ENCODE measurements around the gene ALKBH4.
"Not testable (repeated sequence)": the region's sequence is repeated elsewhere in the genome, so short reads cannot be mapped to it uniquely, and the experiment has no call there.

ALKBH4 gene, protein sequence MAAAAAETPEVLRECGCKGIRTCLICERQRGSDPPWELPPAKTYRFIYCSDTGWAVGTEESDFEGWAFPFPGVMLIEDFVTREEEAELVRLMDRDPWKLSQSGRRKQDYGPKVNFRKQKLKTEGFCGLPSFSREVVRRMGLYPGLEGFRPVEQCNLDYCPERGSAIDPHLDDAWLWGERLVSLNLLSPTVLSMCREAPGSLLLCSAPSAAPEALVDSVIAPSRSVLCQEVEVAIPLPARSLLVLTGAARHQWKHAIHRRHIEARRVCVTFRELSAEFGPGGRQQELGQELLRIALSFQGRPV

DNA sequence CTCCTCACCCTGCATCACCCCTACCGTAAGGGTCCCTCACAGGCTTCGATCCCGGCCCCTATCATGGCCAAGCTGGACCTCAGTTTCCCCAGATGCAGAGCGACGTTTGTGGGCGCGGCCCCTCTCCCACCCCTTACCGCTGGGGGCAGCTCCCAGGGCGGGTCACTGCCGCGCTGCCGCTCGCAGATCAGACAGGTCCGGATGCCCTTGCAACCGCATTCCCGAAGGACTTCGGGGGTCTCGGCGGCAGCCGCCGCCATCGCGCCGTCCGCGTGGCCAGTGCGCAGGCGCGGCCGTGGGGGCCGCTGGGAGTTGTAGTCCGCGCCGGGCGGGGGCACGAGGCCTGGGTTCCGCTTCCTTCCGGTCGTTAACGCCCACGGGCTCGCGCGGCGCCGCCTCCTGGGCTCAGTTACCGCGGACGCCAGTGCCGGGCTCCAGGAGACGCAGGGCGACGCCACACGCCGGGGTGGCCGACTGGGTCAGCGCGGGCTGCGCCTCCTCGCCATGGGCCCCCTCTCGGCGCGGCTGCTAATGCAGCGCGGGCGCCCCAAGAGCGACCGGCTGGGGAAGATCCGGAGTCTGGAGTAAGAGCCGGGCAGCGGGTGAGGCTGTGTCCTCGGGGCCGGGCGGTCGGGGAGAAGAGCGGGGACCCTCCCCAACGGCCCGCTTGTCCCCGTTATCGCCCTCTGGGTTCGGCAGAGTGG lies at the start of gene ALKBH4, which contains the start of gene LRWD1:
TSS of gene ALKBH4 (minus strand) at position 287 of the 704 bp plus-strand sequence. CDS start at position 260, 27 bp downstream.
TSS of gene LRWD1 (plus strand) at position 408 of the 704 bp plus-strand sequence. CDS start at position 505, 97 bp downstream.
- ATAC-seq (replicated peaks; ENCODE audit: extremely low read depth, poor library complexity, severe bottlenecking): peak; percentile 96
- H3K9me3 Mint-ChIP-seq: no peaks in the 10 kb centered on the region

DNA sequence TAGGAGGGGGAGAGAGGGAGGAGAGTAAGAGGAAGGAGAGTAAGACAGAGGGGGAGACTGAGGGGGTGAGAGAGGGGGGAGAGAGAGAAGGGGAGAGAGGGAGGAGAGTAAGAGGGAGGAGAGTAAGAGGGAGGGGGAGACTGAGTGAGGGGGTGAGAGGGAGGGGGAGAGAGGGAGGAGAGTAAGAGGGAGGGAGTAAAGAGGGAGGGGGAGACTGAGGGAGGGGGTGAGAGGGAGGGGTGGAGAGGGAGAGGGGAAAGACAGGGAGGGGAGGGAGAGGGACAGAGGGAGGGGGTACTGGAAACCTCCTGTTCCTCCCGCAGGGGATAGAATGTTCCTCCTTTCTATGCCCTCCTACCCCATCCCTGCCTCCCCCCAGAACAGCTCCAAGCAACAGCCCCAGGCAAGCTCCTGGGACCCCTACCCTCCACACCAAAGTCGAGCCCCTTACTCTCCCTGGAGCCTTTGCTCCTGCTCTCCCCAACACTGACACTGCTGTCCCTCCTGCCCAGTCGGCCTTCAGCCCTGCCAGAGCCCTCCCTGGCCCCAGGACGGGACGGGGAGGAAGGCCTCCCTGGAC lies 48.1 kb upstream of the ALKBH4 start:
- H3K4me3 Mint-ChIP-seq: peak overlapping the region; percentile 23
- peak in 1 of 2 donors; percentile 12 for DNase-seq (ENCODE audit: low spot score in 2 of 2)

More for the DNA sequence above, at the start of gene ALKBH4, which contains the start of gene LRWD1:
- H3K4me3 Mint-ChIP-seq: peak within 1 kb of the TSS; percentile 85
- peak within 1 kb of the TSS; percentile 85 for H3K27ac Mint-ChIP-seq (ENCODE audit: low read depth)
- no peaks in the 10 kb centered on the region for H3K27me3 Mint-ChIP-seq
- H3K36me3 Mint-ChIP-seq (ENCODE audit: insufficient read depth): peaks cover 27% of the 10 kb centered on the region
- peaks cover 37% of the 10 kb centered on the region for H3K4me1 Mint-ChIP-seq
- DNase-seq (ENCODE audit: low spot score in 2 of 2): peak; percentile 87

DNA sequence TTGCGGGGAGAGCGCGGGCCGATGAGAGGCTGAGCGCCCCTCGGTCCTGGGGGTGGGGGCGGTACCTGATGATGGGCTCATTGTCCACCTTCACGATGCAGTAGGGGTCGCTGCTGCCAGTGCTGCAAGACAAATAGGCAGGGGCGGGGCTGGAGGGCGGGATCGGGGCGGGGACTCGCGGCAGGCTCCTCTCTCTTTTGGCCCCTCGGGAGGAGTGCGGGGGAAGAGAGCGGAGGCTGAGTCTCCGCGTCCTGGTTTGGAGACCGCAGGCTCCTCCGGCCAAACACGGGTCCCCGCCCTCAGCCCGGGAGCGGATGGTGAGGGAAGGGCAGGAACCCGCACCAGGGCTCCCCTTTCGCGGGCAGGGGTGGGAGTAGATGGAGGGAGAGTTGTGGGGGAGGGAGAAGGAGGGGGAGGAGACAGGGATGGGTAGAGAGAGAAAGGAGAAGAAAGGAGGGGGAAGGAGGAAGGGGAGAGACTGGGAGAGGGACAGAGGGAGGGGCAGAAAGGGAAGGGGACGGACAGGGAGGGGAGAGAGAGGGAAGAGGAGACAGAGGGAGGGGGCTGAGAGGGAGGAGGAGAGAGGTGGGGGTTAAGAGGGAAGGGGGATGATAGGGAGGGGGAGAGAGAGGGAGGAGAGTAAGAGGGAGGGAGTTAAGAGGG lies 47.3 kb upstream of the ALKBH4 start:
- H3K4me3 Mint-ChIP-seq: peak overlapping the region; percentile 23

More for the DNA sequence above, 48.1 kb upstream of the ALKBH4 start:
- not testable (repeated sequence) for ATAC-seq (replicated peaks; ENCODE audit: extremely low read depth, poor library complexity, severe bottlenecking); H3K36me3 Mint-ChIP-seq (ENCODE audit: insufficient read depth); H3K9me3 Mint-ChIP-seq; H3K4me1 Mint-ChIP-seq; H3K27me3 Mint-ChIP-seq
- H3K27ac Mint-ChIP-seq (ENCODE audit: low read depth): peak overlapping the region; percentile 19

DNA sequence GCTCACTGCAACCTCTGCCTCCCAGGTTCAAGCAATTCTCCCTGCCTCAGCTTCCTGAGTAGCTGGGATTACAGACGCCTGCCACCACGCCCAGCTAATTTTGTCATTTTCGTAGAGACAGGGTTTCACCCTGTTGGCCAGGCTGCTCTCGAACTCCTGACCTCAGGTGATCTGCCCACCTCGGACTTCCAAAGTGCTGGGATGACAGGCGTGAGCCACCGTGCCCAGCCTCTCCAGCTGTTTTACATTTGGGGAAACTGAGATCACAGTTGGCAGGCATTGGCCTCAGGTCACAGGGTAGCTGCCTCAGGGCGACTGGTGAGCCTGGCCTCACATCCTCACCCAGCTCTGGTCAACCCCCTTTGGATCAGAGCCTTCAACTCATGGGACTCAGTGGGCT lies 45.9 kb upstream of the ALKBH4 start:
- peak in 1 of 2 donors; percentile 8 for DNase-seq (ENCODE audit: low spot score in 2 of 2)
- H3K4me1 Mint-ChIP-seq: not testable (repeated sequence)

More for the DNA sequence above, 47.3 kb upstream of the ALKBH4 start:
- not testable (repeated sequence) for DNase-seq (ENCODE audit: low spot score in 2 of 2); H3K4me1 Mint-ChIP-seq; H3K36me3 Mint-ChIP-seq (ENCODE audit: insufficient read depth); H3K27me3 Mint-ChIP-seq; H3K27ac Mint-ChIP-seq (ENCODE audit: low read depth); H3K9me3 Mint-ChIP-seq
- ATAC-seq (replicated peaks; ENCODE audit: extremely low read depth, poor library complexity, severe bottlenecking): peak; percentile 57

DNA sequence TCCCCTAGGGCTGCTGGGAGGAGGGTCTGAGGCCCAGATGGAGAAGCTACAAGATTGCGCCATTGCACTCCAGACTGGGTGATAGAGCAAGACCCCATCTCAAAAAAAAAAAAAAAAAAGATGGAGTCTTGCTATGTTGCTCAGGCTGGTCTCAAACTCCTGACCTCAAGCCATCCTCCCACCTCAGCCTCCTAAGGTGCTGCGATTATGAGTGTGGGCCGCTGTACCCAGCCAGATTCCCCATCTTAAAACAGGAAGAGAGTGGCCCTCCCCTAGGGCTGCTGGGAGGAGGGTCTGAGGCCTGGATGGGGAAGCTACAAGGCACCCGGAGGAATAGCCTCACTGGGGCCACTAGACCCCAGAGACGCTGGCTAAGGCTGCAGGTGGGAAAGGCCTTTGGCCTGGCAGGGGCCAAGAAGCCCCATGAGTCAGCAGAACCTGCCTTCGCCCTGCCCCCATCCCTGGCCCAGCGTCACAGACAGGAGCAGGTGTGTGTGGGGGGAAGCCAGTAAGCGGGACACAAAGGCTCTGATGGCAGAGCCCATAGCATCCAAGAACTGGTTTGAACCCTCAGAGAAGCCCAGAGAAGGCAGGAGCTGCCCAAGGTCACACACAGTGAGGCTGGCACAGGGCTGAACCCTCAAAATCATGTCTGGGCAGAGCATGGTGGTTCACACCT lies 42.9 kb upstream of the ALKBH4 start:
- H3K9me3 Mint-ChIP-seq; H3K36me3 Mint-ChIP-seq (ENCODE audit: insufficient read depth); H3K4me3 Mint-ChIP-seq; DNase-seq (ENCODE audit: low spot score in 2 of 2); H3K27ac Mint-ChIP-seq (ENCODE audit: low read depth); H3K4me1 Mint-ChIP-seq; H3K27me3 Mint-ChIP-seq; ATAC-seq (replicated peaks; ENCODE audit: extremely low read depth, poor library complexity, severe bottlenecking): not testable (repeated sequence)

More for the DNA sequence above, 45.9 kb upstream of the ALKBH4 start:
- not testable (repeated sequence) for H3K27me3 Mint-ChIP-seq; H3K36me3 Mint-ChIP-seq (ENCODE audit: insufficient read depth); H3K27ac Mint-ChIP-seq (ENCODE audit: low read depth); ATAC-seq (replicated peaks; ENCODE audit: extremely low read depth, poor library complexity, severe bottlenecking); H3K4me3 Mint-ChIP-seq; H3K9me3 Mint-ChIP-seq

DNA sequence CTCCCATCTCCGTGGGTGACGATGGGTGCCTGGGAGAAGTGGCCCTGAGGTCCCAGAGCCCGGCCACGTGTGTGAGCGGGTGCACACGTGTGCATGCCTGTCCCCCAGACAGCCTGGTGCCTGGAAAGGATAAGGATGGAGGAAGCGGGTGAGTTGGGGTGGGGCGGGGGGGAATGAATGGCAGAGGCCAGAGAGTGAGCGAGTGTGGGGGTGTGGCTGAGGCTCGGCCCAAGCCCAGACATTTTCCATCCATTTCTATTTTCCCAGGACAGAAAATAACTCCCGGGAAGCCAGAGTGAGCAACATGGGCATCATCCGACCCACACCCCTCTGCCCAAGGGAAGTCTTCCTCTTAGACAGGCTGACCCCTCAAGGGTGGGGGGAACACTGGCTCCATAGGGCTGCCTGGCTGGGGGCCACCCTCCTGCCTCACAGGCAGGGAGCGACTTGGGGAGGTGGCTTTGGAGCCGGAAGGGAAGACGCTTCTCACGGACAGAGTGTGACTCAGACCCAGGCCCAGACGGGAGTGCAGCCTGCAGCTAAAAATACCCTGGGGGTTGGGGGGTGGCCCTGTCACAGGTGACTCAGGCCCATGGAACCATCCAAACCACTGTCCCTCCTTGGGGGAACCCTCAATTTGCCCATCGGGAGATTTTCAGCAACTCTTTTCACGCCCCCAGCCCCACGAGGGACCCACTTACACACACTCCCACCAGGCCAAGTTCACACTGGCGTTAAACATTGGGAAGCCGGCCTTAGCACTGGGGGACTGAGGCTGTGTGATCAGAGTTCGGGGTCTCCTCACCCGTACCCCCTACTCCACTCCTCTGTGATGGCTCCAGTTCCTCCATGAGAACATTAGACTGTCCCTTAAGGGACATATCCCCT lies 40.9 kb upstream of the ALKBH4 start:
- H3K27ac Mint-ChIP-seq (ENCODE audit: low read depth); DNase-seq (ENCODE audit: low spot score in 2 of 2); H3K27me3 Mint-ChIP-seq; H3K4me3 Mint-ChIP-seq; H3K9me3 Mint-ChIP-seq; ATAC-seq (replicated peaks; ENCODE audit: extremely low read depth, poor library complexity, severe bottlenecking); H3K36me3 Mint-ChIP-seq (ENCODE audit: insufficient read depth); H3K4me1 Mint-ChIP-seq: not testable (repeated sequence)

DNA sequence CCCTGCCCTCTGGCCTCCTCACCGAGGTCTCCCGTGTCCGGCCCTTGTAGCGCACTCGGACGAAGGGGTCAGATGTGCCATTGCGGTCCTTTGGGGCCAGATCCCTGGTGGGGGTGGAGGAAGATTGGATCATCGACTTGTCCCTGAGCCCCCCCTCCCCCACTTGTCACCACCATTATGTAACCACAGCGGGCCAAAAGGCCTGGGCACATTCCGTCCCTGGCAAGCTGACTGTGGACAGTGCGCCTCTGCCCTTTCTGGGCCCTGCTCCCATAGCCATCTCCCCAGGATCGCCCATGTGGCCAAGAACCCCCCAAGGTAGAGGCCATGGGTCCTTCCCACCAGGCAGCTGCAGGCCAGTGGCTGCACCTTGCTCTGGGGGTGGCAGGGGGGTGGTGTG lies 38.5 kb upstream of the ALKBH4 start:
- ATAC-seq (replicated peaks; ENCODE audit: extremely low read depth, poor library complexity, severe bottlenecking); DNase-seq (ENCODE audit: low spot score in 2 of 2); H3K9me3 Mint-ChIP-seq; H3K27me3 Mint-ChIP-seq; H3K27ac Mint-ChIP-seq (ENCODE audit: low read depth); H3K36me3 Mint-ChIP-seq (ENCODE audit: insufficient read depth); H3K4me1 Mint-ChIP-seq; H3K4me3 Mint-ChIP-seq: not testable (repeated sequence)

DNA sequence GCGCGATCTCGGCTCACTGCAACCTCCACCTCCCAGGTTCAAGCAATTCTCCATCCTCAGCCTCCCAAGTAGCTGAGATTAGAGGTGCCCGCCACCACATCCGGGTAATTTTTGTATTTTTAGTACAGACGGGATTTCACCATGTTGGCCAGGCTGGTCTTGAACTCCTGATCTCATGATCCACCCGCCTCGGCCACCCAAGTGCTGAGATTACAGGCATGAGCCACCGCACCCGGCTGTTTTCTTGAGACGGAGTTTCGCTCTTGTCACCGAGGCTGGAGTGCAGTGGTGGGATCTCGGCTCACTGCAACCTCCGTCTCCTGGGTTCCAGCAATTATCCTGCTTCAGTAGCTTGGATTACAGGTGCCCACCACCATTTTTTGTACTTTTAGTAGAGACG lies 33.7 kb upstream of the ALKBH4 start:
- H3K4me1 Mint-ChIP-seq; H3K27ac Mint-ChIP-seq (ENCODE audit: low read depth); H3K9me3 Mint-ChIP-seq; H3K4me3 Mint-ChIP-seq; ATAC-seq (replicated peaks; ENCODE audit: extremely low read depth, poor library complexity, severe bottlenecking); H3K27me3 Mint-ChIP-seq; H3K36me3 Mint-ChIP-seq (ENCODE audit: insufficient read depth): not testable (repeated sequence)
- peak in 1 of 2 donors; percentile 9 for DNase-seq (ENCODE audit: low spot score in 2 of 2)

DNA sequence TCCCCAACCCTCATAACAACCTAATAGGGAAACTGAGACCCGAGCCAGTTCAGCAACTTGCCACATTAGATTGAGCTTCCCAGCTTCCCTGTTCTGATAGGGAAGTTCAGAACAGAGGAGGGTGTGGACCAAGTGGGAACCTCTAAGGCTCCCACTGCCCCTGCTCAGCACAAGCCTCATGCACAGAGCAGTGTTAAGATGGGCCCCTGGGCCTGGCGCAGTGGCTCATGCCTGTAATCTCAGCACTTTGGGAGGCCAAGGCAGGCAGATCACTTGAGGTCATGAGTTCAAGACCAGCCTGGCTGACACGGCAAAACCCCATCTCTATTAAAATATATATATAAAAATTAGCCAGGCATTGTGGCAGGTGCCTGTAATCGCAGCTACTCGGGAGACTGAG lies 32.6 kb upstream of the ALKBH4 start:
- H3K4me3 Mint-ChIP-seq; H3K36me3 Mint-ChIP-seq (ENCODE audit: insufficient read depth); H3K27me3 Mint-ChIP-seq; H3K27ac Mint-ChIP-seq (ENCODE audit: low read depth); H3K9me3 Mint-ChIP-seq; ATAC-seq (replicated peaks; ENCODE audit: extremely low read depth, poor library complexity, severe bottlenecking); H3K4me1 Mint-ChIP-seq: not testable (repeated sequence)
- DNase-seq (ENCODE audit: low spot score in 2 of 2): peak in 1 of 2 donors; percentile 10

DNA sequence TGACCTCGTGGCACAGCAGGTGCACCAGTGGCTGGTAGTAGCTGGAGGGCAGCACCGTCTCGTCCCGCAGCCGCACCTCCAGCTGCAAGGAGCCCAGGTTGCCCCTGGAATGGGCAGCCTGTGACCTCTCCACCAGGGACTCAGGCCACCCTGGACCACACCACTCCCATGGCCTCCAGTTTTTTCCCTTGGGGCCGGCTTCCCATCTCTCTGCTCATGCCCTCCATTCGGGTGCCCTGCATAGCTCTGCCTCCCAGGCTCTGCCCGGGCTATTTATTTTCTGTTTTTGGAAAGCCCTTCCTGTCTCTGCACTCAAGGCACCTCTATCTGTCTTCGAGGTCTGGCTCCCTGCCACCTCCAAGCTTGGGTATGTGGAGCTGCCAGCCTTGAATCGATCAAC lies 32.2 kb upstream of the ALKBH4 start:
- not testable (repeated sequence) for H3K4me1 Mint-ChIP-seq; H3K27ac Mint-ChIP-seq (ENCODE audit: low read depth); H3K36me3 Mint-ChIP-seq (ENCODE audit: insufficient read depth); H3K4me3 Mint-ChIP-seq; H3K9me3 Mint-ChIP-seq; ATAC-seq (replicated peaks; ENCODE audit: extremely low read depth, poor library complexity, severe bottlenecking); H3K27me3 Mint-ChIP-seq
- DNase-seq (ENCODE audit: low spot score in 2 of 2): peak in 1 of 2 donors; percentile 9

DNA sequence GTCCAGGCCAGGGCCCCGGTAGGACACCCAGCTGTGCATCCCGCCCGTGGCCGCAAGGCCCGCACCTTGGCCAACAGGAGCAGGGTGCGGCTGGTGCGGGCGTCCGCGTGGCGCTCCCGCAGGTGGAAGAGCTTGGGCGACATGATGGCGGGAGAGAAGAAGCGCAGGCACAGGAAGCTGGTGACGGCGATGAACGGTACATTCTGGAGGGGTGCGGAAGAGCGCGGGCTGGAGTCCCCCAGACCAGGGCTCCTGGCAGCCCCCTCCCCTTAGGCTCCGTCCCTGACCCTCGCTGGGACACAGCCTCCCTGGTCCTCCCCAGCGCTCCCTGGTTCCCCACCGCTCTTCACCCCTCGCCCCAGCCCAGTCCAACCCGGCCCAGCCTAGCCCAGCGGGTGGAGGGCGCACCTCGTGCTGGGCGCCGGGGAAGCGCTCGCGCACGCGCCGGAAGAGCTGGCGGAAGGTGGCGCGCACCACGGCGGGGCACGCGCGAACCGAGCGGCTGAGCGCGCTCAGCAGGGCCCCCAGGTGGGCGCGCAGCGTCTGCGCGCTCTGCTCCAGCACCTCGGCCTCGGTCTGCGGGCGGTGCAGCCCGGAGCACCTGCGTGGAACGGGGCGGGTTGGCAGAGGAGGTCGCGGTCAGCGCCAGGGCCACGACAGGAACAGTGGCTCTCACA lies 29.9 kb upstream of the ALKBH4 start:
- not testable (repeated sequence) for H3K4me1 Mint-ChIP-seq; H3K9me3 Mint-ChIP-seq; H3K27ac Mint-ChIP-seq (ENCODE audit: low read depth); H3K36me3 Mint-ChIP-seq (ENCODE audit: insufficient read depth); H3K4me3 Mint-ChIP-seq; DNase-seq (ENCODE audit: low spot score in 2 of 2); H3K27me3 Mint-ChIP-seq
- peak; percentile 80 for ATAC-seq (replicated peaks; ENCODE audit: extremely low read depth, poor library complexity, severe bottlenecking)

All from central memory CD8-positive, alpha-beta T cell (primary cell).